Hair follicular keratinocyte (primary cell): ENCODE measurements around the gene OR14I1. TPM values are rescaled to one million over a fixed set of nuclear protein-coding genes. Genes with fewer than 3 reads are reported as not detected.

ENCODE experiments used
- total RNA-seq: library from RNA; depleted of rRNA; stranded (reverse); fragments of >200 nt; gene quantifications from 2 replicates; pipeline ENCODE4 v1.2.3, GENCODE V29; 2015

OR14I1 gene
- not detected in 2 replicates for total RNA-seq

DNA sequence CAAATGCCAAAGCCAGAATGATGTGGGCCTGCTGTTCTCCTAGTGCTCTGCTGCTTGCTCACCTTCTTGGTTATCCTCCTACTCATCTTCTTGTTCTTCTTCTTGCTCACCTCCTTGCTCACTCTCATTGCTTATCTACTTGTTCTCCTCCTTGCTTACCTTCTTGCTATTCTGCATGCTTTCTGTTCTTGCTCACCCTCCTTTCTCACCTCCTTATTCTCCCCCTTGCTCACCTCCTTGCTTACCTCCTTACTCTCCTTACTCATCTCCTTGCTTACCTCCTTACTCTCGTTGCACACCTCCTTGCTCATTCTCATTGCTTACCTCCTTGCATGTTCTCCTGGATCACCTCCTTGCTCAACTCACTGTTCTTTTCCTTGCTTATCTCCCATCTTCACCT, at the start of gene OR14I1:
Gene OR14I1, minus strand, starts transcription at position 53 of the 400 bp plus-strand sequence.

DNA sequence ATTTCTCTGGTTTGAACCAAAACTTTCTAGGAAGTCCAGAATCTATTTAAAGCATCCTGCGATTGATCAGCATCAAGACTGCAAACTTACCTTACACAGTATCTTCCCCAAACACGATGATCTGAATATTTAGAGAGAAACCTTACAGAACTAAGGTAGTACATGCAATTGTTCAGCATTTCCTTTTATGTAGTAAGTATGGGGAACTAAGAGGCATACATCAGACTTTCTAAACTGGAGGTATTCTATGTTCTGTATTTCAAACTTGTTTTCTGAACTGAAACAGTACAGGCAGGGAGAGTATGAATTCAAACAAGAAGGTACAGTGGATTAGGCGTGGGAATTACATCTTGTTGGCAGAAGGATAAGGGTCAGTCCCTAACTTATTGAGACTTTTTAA, 47.2 kb downstream of the OR14I1 start, which contains the start of gene OR2T27:
Gene OR2T27, minus strand, starts transcription at position 175 of the 400 bp plus-strand sequence. CDS start 4,644 bp downstream, outside the sequence.

Other genes starting within 250 kb of the OR14I1 start
- gene OR2T3, start 229.4 kb downstream of the OR14I1 start, total RNA-seq = not detected in 2 replicates
- not detected in 2 replicates for gene OR2T5, start 214.2 kb downstream of the OR14I1 start, total RNA-seq
- gene OR2G6, start 194.7 kb downstream of the OR14I1 start, total RNA-seq = not detected in 2 replicates
- gene OR2T29, start 140.0 kb downstream of the OR14I1 start, total RNA-seq = not detected in 2 replicates
- gene OR2T34, start 128.0 kb downstream of the OR14I1 start, total RNA-seq = not detected in 2 replicates
- gene OR2T10, start 105.1 kb downstream of the OR14I1 start, total RNA-seq = not detected in 2 replicates
- not detected in 2 replicates for gene OR2T11, start 67.7 kb downstream of the OR14I1 start, total RNA-seq
- not detected in 2 replicates for gene OR2T35, start 57.5 kb downstream of the OR14I1 start, total RNA-seq
- not detected in 2 replicates for gene OR2T27, start 47.2 kb downstream of the OR14I1 start, total RNA-seq
- not detected in 2 replicates for gene LYPD8, start 53.0 kb upstream of the OR14I1 start, total RNA-seq
- 18.4 TPM in 2 replicates for gene SH3BP5L, start 123.1 kb upstream of the OR14I1 start, total RNA-seq
- gene ZNF672, start 135.5 kb upstream of the OR14I1 start, total RNA-seq = 26.2 and 28.7 TPM in 2 replicates
- gene ZNF692, start 156.3 kb upstream of the OR14I1 start, total RNA-seq = 18.2 and 24.7 TPM in 2 replicates
- gene PGBD2, start 203.5 kb upstream of the OR14I1 start, total RNA-seq = 3.4 and 3.5 TPM in 2 replicates